WTC11 (cell line): ENCODE results near the gene NR2F1.

Experiments used
- CTCF ChIP-seq: fragments of 200-600 bp; IDR thresholded peaks from 2 replicates; pipeline ENCODE4 v1.8.0; 2022; ENCODE audit warnings: antibody characterized with exemption
- PRRX2 ChIP-seq: fragments of 250-450 bp; sonication (Bioruptor Pico); IDR thresholded peaks from 2 replicates; pipeline ENCODE4 v1.8.0; 2021; ENCODE audit warnings: mild to moderate bottlenecking
- STAT6 ChIP-seq: sonication (generic); formaldehyde crosslinking; conservative IDR thresholded peaks from 2 replicates; pipeline ENCODE4 v1.8.1; 2023; ENCODE audit warnings: mild to moderate bottlenecking, low read depth, missing genetic modification reagents, moderate library complexity

GRCh38 chr5:93591323-93591945 is 8.4 kb downstream of the NR2F1 start:
- TF ChIP-seq CTCF (no peak), PRRX2 (CRISPR knock-in tag) (no peak), STAT6 (CRISPR knock-in tag) (no peak)
